HT-29 (cell line): ENCODE data around the gene MAN2B2. TPM values are rescaled to one million over a fixed set of nuclear protein-coding genes. Genes with fewer than 3 reads are reported as not detected.
"Not testable (repeated sequence)": the region's sequence is repeated elsewhere in the genome, so short reads cannot be mapped to it uniquely, and the experiment has no call there.

Experiments
- DNase-seq: peaks from one replicate; pipeline ENCODE4 v3.0.0-alpha.2; 2015; ENCODE audit warnings: low spot score
- total RNA-seq: library from RNA; depleted of rRNA; stranded (reverse); fragments of >200 nt; shearing (Covaris generic); gene quantifications from 2 replicates; pipeline ENCODE4 v1.2.3, GENCODE V29; 2014; rRNA removed

The MAN2B2 gene
- total RNA-seq, 1 experiment from 2014 or later, result 28.5 TPM

- no peak for DNase-seq
Measured at GRCh38 chr4:6672131-6672530, 97.1 kb downstream of the MAN2B2 start.

GRCh38 chr4:6672541-6673190, 97.7 kb downstream of the MAN2B2 start:
- not testable (repeated sequence) for DNase-seq

Other genes starting within 250 kb of the MAN2B2 start
- gene PPP2R2C, start 102.6 kb upstream of the MAN2B2 start, total RNA-seq, result 0.03 and 0.18 TPM in 2 replicates
- gene MRFAP1, start 65.5 kb downstream of the MAN2B2 start, total RNA-seq, result 92.4 and 106 TPM in 2 replicates
- 412 and 628 TPM in 2 replicates for gene S100P, start 118.7 kb downstream of the MAN2B2 start, total RNA-seq
- gene MRFAP1L1, start 134.7 kb downstream of the MAN2B2 start, total RNA-seq, result 41.6 and 43.4 TPM in 2 replicates
- 28.7 and 31.3 TPM in 2 replicates for gene BLOC1S4, start 141.0 kb downstream of the MAN2B2 start, total RNA-seq
- 5.7 and 6.0 TPM in 2 replicates for gene KIAA0232, start 207.5 kb downstream of the MAN2B2 start, total RNA-seq